ENCODE data around the gene SLC37A4. TPM values are rescaled to one million over a fixed set of nuclear protein-coding genes. Genes with fewer than 3 reads are reported as not detected.

SLC37A4 gene
- total and polyA plus RNA-seq, 10 of the 15 experiments (the other 5 are each of a cell fraction or from before 2014, with no cell fraction given) = 11.6 to 29.7 (median 20.4) TPM

DNA sequence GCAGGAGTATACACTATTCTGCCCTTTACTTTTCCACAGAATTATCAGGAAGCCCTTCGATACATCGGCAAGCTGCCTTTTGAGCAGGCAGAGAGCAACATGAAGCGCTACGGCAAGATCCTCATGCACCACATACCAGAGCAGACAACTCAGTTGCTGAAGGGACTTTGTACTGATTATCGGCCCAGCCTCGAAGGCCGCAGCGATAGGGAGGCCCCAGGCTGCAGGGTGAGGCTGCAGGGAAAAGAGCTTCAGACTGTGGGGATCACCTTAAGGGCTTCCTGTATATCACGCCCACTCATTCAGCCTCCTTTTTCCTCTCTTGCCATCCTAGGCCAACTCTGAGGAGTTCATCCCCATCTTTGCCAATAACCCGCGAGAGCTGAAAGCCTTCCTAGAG lies 47.2 kb upstream of the SLC37A4 start (continued):
- TF ChIP-seq, protein P1, sequence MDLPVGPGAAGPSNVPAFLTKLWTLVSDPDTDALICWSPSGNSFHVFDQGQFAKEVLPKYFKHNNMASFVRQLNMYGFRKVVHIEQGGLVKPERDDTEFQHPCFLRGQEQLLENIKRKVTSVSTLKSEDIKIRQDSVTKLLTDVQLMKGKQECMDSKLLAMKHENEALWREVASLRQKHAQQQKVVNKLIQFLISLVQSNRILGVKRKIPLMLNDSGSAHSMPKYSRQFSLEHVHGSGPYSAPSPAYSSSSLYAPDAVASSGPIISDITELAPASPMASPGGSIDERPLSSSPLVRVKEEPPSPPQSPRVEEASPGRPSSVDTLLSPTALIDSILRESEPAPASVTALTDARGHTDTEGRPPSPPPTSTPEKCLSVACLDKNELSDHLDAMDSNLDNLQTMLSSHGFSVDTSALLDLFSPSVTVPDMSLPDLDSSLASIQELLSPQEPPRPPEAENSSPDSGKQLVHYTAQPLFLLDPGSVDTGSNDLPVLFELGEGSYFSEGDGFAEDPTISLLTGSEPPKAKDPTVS (IDR thresholded peaks at IDR 0.05; ENCODE audit: low read depth, low read length) = no peak
- no peak for TF ChIP-seq MTA2 (IDR thresholded peaks at IDR 0.05; ENCODE audit: low read depth)

DNA sequence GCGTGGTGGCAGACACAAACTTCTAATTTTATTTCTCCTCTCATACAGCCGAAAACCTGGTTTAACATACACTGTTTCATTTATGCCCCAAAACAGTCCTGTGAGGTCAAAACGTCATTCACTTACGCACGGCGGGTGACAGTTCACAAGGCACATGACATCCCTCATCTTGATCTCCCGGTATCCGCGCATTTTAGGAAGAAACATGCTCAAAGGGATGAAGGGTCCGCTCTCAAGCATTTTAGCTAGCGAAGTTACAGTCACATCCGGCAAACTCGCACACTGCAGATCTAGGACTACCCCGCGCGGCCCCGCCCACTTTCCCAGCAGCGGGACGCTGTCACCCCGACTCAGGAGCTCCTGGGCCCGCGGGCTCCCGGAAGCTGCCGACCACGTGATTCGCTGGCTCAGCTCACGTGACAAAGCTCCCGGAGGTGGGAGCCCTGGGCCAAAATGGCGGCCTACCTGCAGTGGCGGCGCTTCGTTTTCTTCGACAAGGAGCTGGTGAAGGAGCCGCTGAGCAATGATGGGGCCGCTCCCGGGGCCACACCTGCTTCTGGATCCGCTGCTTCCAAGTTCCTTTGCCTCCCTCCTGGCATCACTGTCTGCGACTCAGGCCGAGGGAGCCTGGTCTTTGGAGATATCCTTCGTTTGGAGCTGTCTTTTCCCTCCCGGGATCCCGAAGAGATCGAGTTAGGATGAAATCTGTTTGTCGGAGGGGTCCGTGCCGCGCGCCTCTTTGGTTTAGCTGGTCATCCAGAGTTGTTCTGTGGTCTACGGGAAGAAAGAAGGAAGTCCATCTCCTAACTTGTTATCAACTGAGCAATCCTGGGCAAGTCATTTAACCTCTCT lies 36.9 kb upstream of the SLC37A4 start, which contains the start of gene VPS11:
Gene VPS11, plus strand, starts transcription at position 448 of the 852 bp plus-strand sequence. Its CDS starts 6 bp downstream, at position 454.
- peak within 1 kb of the TSS; percentile 80 for H3K4me3 ChIP-seq
- in situ Hi-C loops (cut with MboI) = no loop called here
- TF ChIP-seq DPF2 (IDR thresholded peaks at IDR 0.05) (0 out of 2 replicates have a peak, but pooled peaks have one; percentile 47), FOXK2 (IDR thresholded peaks at IDR 0.05) (0 out of 2 replicates have a peak, but pooled peaks have one; percentile 30), POLR2AphosphoS5 (IDR thresholded peaks at IDR 0.05; ENCODE audit: low read length) (peak; percentile 89), NFYB (IDR thresholded peaks at IDR 0.05; ENCODE audit: insufficient read depth, low read depth, low read length) (peak; percentile 76), ESRRA (IDR thresholded peaks at IDR 0.05; ENCODE audit: low read length) (no peak), STAT1 (conservative IDR thresholded peaks at IDR 0.05) (peak; percentile 64; the same call in 1 of the 2 replicates), NFYA (IDR thresholded peaks at IDR 0.05; ENCODE audit: borderline replicate concordance, low read depth, low read length) (no peak), CHD2 (IDR thresholded peaks at IDR 0.05; ENCODE audit: borderline replicate concordance, low read depth, low read length) (no peak), MYC (IDR thresholded peaks at IDR 0.05; ENCODE audit: insufficient read depth, insufficient read length, insufficient replicate concordance, low read length, severe bottlenecking) (no peak), MTA2 (IDR thresholded peaks at IDR 0.05; ENCODE audit: low read depth) (no peak; the same call in 1 of the 2 replicates), BMI1 (IDR thresholded peaks at IDR 0.05; ENCODE audit: borderline replicate concordance) (no peak), MXI1 (IDR thresholded peaks at IDR 0.05; ENCODE audit: low read depth, low read length) (peak; percentile 95), NR2F1 (conservative IDR thresholded peaks at IDR 0.05) (peak; percentile 55; the same call in 1 of the 2 replicates), KLF5 (IDR thresholded peaks at IDR 0.05; ENCODE audit: partially characterized antibody) (no peak), ZSCAN29 (IDR thresholded peaks at IDR 0.05) (no peak), SREBF2 (IDR thresholded peaks at IDR 0.05; ENCODE audit: low read length) (no peak)

More for the DNA sequence above, 36.9 kb upstream of the SLC37A4 start, which contains the start of gene VPS11:
- no peaks in the 10 kb centered on the region for H4K20me1 ChIP-seq (ENCODE audit: control insufficient read depth, insufficient read depth)
- FAIRE-seq (peak; percentile 97), DNase-seq (ENCODE audit: low read depth, low spot score) (peak; percentile 78), ATAC-seq (peak; percentile 98)
- H3K4me2 ChIP-seq (ENCODE audit: control insufficient read depth, insufficient read depth) = peak within 1 kb of the TSS; percentile 64
- no peaks in the 10 kb centered on the region for H3K4me1 ChIP-seq (ENCODE audit: control insufficient read depth, insufficient read depth, low read length)
- intact Hi-C loops (cut with micrococcal nuclease; ENCODE audit: unreplicated experiment) = loop anchor here (1.0 to 5.0 kb wide), 4 partner anchors 17 to 270 kb away; partner anchors contain the start of gene HMBS
- H3K27ac ChIP-seq (ENCODE audit: control insufficient read depth, insufficient read depth) = peak within 1 kb of the TSS; percentile 59
- H3K36me3 ChIP-seq (ENCODE audit: control insufficient read depth in 2 of 2, insufficient read depth in 2 of 2, low read length in 1 of 2) = peaks cover 0 to 5% of the 10 kb centered on the region in 2 experiments; a peak in 2 of 4 replicates
- peak within 1 kb of the TSS; percentile 93 for H2AFZ ChIP-seq (ENCODE audit: control insufficient read depth, low read depth, low read length)
- RAD21 ChIA-PET (ENCODE audit: unreplicated experiment) = interaction anchor here (0.6 to 1.9 kb wide), 19 partner anchors 11 to 271 kb away, joined by 3 to 20 read pairs (median 5); partner anchors contain the start of genes C2CD2L, CBL, DPAGT1 and HINFP
- SMC1A ChIA-PET (ENCODE audit: uncharacterized antibody, unreplicated experiment) = interaction anchor here (0.8 to 1.8 kb wide), 14 partner anchors 11 to 255 kb away, joined by 3 to 9 read pairs (median 4); partner anchors contain the start of genes HINFP, HMBS, HYOU1 and RPS25
- no peaks in the 10 kb centered on the region for H3K27me3 ChIP-seq (replicated peaks in 1 of 2; ENCODE audit: control insufficient read depth in 2 of 2, insufficient read depth in 2 of 2, low read length in 1 of 2)
- H3K9me3 ChIP-seq (replicated peaks; ENCODE audit: control insufficient read depth, insufficient read depth, low read length) = no peaks in the 10 kb centered on the region
- peaks cover 10% of the 10 kb centered on the region for H3K79me2 ChIP-seq (ENCODE audit: control insufficient read depth, insufficient read depth, low read length)
- WGBS (ENCODE audit: insufficient coverage, insufficient replicate concordance, low lambda C conversion rate, missing lambda C conversion rate) = 1% methylated on average over 47 of the region's 49 CpGs
- POLR2A ChIA-PET = interaction anchor here (0.6 to 3.5 kb wide), 25 partner anchors 10 to 278 kb away, joined by 3 to 48 read pairs (median 4); partner anchors contain the start of genes C2CD2L, CBL, DPAGT1 and HINFP
- CTCF ChIA-PET = interaction anchor here (0.6 to 2.7 kb wide), 19 partner anchors 10 to 271 kb away, joined by 3 to 13 read pairs (median 5); partner anchors contain the start of genes DPAGT1, HMBS, HYOU1 and RPS25
- TSS peak; percentile 85 for BruUV-seq (replicated peaks)
- H3K9ac ChIP-seq (ENCODE audit: control insufficient read depth, insufficient read depth, low read length) = peak within 1 kb of the TSS; percentile 86
